HG02970 (cell line): ENCODE data around the gene ADRA2C.

Experiments used
- ATAC-seq: cut with Tn5 transposase; IDR thresholded peaks from one replicate; pipeline ENCODE4 v1.9.1; 2021; ENCODE audit warnings: mild to moderate bottlenecking, moderate library complexity, moderate number of reproducible peaks; ENCODE audit not compliant: unreplicated experiment, low FRiP score

Gene ADRA2C

GRCh38 chr4:3809451-3810110 is 43.4 kb downstream of the ADRA2C start:
- no peak for ATAC-seq

GRCh38 chr4:3810111-3810680 is 44.0 kb downstream of the ADRA2C start:
- ATAC-seq: no peak

DNA sequence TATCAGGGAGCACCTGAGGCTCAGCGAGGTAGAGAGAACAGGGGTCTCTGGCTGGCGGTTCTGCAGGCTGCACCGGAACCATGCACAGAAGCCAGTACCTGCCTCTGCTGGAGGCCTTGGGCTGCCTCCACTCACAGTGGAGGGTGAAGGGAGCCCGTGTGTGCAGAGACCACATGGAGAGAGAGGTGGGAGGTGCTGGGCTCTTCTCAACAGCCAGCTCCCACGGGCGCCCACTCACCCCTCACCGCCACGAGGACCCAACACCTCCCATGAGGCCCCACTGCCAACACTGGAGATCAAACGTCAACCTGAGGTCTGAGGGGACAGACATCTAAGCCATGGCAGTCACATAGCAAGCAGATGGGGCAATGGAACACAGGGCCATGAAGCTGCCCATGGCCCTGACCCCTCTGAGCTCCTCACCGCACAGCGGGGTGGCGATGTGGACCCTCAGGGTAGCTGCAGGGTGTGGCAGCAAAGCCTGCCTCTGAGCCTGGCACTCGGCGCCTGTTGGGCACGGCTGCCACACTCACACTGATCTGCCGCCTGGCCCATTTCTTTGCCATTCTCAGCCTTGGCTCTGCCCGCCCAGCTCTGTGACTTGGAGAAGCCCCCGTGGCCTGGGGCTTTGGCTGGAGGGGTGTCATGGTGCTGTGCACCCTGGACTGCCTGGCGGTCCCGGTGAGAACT is 44.8 kb downstream of the ADRA2C start:
- no peak for ATAC-seq

DNA sequence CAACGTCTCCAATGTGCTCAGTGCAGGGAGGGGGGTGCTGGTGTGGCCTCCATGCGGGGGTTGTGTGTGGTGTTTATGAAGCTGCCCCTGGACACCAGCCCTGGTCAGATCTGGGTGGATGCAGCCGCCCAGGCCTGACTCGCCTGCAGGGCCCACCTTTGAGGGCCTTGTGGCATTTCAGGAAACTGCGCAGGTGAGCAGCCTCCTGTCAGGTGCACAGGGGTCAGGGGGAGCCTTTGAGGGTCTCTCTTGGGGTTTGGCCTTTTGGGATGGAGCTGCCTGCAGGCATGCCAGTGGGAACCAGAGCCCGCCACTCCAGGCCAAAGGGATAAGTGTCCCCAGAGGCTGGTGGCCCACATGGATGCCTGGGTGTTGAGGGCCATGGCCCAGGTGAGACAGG is 45.4 kb downstream of the ADRA2C start:
- ATAC-seq: no peak

DNA sequence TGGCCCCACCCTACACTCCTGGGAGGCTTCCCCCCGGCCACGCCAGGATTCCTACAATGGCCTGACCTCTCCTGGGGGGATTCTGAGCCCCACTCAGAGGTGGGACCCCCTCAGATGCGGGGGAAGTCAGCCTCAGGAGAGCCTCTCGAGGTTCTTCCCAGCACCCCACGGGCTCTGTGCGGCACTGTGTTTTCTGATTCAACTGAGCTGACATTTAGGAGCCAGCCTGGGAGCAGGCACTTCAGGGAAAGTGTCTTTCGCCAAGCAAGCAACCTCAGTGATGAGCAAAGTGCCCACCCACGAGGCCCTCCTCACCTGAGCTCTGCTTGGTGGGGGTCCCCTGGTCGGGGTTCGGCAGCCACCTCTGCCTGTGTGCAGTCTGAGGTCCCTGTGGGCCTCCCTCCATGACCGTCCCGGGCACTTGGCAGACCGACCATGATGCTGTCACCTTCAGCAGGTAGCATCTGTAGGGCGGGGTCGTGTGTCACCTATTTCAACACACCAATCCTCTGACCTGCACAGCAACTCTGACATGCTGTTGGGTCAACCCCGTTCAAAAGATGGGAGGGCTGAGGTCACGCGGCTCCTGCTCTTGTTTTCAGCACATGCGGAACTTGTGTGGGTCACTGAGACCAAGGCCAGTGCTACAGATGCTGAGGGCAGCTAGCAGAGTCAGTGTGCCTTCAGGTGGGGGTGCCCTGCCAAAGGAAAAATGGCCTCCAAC is 46.2 kb downstream of the ADRA2C start:
- no peak for ATAC-seq

- ATAC-seq: no peak
Measured at GRCh38 chr4:3813151-3814052, 47.2 kb downstream of the ADRA2C start.

GRCh38 chr4:3814053-3814570 is 47.9 kb downstream of the ADRA2C start:
- ATAC-seq: no peak

DNA sequence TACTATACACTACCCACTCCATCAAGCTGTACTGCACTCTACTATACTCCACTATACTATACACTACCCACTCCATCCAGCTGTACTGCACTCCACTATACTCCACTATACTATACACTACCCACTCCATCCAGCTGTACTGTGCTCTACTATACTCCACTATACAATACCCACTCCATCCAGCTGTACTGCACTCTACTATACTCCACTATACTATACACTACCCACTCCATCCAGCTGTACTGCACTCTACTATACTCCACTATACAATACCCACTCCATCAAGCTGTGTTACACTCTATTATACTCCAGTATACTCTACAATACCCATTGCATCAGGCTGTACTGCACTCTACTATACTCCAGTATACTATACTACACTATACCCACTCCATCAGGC is 48.7 kb downstream of the ADRA2C start:
- peak; percentile 54 for ATAC-seq

DNA sequence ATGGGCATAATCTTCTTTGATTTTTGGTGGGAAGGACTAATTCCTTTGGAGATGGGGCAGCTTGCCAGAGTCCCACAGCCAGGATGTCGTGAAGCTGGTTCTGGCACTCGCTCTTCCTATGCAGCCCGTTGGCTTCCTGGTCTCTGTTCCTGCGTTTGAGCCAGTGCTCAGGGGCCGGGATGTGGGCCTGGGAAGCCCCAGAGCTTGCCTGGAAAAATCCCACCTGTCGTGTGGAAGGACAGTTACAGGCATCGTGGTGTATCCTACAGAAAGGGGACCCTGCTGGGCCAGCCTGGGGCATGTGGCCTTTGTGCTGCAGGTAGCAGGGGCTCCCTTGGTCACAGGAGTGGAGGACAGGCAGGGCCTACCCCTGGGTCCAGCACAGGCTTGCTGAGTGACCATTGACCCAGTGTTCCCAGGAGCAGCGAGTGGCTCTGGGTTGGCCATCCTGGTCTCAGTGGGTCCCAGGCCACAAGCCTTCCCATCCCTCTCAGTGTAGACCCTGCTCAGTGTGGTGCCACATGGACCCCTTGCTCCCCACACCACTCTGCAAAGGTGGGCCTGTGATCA is 50.2 kb downstream of the ADRA2C start:
- no peak for ATAC-seq

DNA sequence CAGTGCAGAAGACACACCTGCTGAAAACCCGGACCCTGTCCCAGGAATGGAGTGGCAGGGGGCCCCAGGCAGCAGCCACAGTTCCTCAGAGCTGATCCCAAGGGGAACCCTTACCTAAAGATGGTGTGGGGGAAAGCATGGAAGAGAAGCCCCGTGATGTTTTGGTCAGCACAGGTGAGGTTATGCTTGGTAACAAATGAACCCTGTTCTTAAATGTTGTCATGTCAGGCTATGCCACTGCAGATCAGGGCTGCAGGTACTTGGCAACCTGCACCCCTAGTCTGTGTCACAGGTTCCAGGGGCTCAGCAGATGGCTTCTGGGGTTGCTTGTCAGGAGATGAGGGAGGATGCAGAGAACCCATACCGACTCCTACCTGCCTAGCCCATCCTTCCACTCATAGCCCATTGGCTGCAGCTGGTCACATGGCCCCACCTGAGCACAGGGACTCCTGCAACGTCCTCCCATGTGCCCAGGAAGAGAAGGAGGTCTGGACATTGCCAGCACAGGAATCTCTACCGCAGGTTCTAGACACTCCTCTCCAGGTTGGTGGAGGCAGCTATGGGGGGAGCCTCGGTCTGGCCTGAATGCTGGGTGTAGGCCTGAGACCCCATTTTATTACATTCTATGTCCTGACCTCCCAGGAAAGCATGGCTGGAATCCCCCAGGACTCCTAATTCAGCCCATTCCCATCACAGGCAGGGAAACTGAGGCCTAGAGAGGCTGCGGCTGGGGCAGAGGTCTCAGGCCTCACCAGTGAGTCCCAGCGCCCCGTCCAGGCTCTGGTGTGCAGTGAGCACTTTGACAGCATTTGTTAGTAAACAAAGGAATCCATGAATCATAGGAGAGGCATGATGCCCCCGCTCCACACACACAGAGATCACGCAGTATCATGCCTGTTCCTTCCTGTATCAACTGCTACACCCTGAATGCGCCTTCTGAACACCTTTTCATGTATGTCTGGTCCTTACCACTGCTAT is 51.1 kb downstream of the ADRA2C start:
- no peak for ATAC-seq
